Stomach (tissue), 4 donors: Measurements from ENCODE around the gene PACSIN3.

Source experiments
- EP300 ChIP-seq: sonication (generic); formaldehyde crosslinking; IDR thresholded peaks from one replicate; pipeline ENCODE4 v1.6.1; 2017; ENCODE audit warnings: antibody characterized with exemption
- TF ChIP-seq, protein P1 (sequence below), 7 experiments: fragments of 450-650 bp in 4 of 7; fragments of 200-600 bp in 3 of 7; sonication (generic) in 3 of 7; IDR thresholded peaks; one replicate each; pipeline ENCODE4 v1.5.1; 2016 to 2019; ENCODE audit warnings: antibody characterized with exemption in 7 of 7, control low read depth in 2 of 7, mild to moderate bottlenecking in 1 of 7

DNA sequence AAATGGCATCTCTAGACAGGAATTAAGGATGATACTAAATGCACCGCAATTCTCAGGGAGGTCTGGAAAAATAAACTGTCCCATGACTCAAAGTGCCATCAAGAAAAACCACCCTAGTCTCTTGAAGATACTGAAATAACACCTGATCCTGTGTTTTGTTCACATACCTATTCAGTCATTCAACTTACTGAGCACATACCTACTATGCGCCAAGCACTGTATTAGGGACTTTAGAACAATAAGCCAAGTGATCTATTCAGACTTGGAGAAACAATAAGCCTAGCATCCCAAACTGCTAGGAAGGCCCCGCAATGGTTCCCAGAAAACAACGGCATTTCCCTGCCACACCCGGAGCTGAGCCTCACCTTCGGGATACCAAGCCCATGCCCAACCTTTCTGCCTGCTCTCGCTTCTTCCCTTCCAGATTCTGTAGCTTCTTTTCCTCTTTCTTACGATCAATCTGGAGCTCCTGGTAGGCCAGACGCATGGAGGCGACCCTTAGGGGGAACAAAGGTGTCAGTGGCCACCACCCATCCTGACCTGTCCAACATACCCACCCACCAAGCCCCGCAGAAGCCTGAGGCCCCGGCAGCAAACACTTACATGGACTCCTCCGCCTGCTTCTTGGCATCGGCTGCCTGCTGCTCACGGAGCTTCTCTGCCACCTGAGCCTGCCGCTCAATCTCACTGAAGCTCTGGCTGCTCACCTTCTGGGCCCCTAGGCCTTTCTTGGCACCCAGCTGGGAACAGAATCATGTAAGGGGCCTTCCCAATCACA lies 15.0 kb downstream of the PACSIN3 start:
- TF ChIP-seq, protein P1, sequence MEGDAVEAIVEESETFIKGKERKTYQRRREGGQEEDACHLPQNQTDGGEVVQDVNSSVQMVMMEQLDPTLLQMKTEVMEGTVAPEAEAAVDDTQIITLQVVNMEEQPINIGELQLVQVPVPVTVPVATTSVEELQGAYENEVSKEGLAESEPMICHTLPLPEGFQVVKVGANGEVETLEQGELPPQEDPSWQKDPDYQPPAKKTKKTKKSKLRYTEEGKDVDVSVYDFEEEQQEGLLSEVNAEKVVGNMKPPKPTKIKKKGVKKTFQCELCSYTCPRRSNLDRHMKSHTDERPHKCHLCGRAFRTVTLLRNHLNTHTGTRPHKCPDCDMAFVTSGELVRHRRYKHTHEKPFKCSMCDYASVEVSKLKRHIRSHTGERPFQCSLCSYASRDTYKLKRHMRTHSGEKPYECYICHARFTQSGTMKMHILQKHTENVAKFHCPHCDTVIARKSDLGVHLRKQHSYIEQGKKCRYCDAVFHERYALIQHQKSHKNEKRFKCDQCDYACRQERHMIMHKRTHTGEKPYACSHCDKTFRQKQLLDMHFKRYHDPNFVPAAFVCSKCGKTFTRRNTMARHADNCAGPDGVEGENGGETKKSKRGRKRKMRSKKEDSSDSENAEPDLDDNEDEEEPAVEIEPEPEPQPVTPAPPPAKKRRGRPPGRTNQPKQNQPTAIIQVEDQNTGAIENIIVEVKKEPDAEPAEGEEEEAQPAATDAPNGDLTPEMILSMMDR (IDR thresholded peaks at IDR 0.05), result no peak
- no peak for TF ChIP-seq EP300
